HG03442 (cell line): ENCODE results near the gene DPEP2.
"Not testable (repeated sequence)": the region's sequence is repeated elsewhere in the genome, so short reads cannot be mapped to it uniquely, and the experiment has no call there.

Source experiments
- ATAC-seq: cut with Tn5 transposase; IDR thresholded peaks from one replicate; pipeline ENCODE4 v1.9.1; 2021; ENCODE audit warnings: mild to moderate bottlenecking, moderate library complexity; ENCODE audit not compliant: unreplicated experiment

DPEP2 gene

GRCh38 chr16:67998779-67999688 lies at the start of gene DPEP2:
DPEP2 (minus strand) TSS chr16:67999484; CDS start chr16:67993212, 6,272 bp downstream.
- not testable (repeated sequence) for ATAC-seq

GRCh38 chr16:68047987-68048386 lies 48.7 kb upstream of the DPEP2 start:
- no peak for ATAC-seq

- ATAC-seq: no peak
Observed at GRCh38 chr16:68046106-68046505, 46.8 kb upstream of the DPEP2 start.

GRCh38 chr16:68041783-68042182 lies 42.5 kb upstream of the DPEP2 start:
- ATAC-seq: no peak

GRCh38 chr16:68040506-68041288 lies 41.4 kb upstream of the DPEP2 start:
- peak; percentile 69 for ATAC-seq

- ATAC-seq: no peak
Observed at GRCh38 chr16:68037841-68038597, 38.7 kb upstream of the DPEP2 start.

GRCh38 chr16:68035227-68035626 lies 35.9 kb upstream of the DPEP2 start:
- no peak for ATAC-seq

- no peak for ATAC-seq
Observed at GRCh38 chr16:68033101-68033500, 33.8 kb upstream of the DPEP2 start.

- ATAC-seq: no peak
Observed at GRCh38 chr16:68031951-68032350, 32.7 kb upstream of the DPEP2 start.

- not testable (repeated sequence) for ATAC-seq
Observed at GRCh38 chr16:68030108-68030507, 30.8 kb upstream of the DPEP2 start.

- no peak for ATAC-seq
Observed at GRCh38 chr16:68028996-68029395, 29.7 kb upstream of the DPEP2 start.

GRCh38 chr16:68022728-68023537 lies 23.6 kb upstream of the DPEP2 start, which contains the start of the genes DDX28 and DUS2:
DDX28 (minus strand) TSS chr16:68023232; CDS start chr16:68023202, 30 bp downstream.
DUS2 (plus strand) TSS chr16:68023284; CDS start chr16:68038024, 14,740 bp downstream.
- peak; percentile 78 for ATAC-seq

GRCh38 chr16:68022278-68022727 lies 23.0 kb upstream of the DPEP2 start:
- peak; percentile 2 for ATAC-seq

GRCh38 chr16:68021490-68021889 lies 22.2 kb upstream of the DPEP2 start:
- no peak for ATAC-seq

- no peak for ATAC-seq
Observed at GRCh38 chr16:68019167-68019680, 19.9 kb upstream of the DPEP2 start.

GRCh38 chr16:68015681-68016080 lies 16.4 kb upstream of the DPEP2 start, which contains the start of gene DPEP2NB:
DPEP2NB (minus strand) TSS chr16:68015911; CDS start chr16:68015770, 141 bp downstream.
- no peak for ATAC-seq

- ATAC-seq: no peak
Observed at GRCh38 chr16:68013440-68013839, 14.2 kb upstream of the DPEP2 start.

- ATAC-seq: not testable (repeated sequence)
Observed at GRCh38 chr16:68009872-68010271, 10.6 kb upstream of the DPEP2 start.

GRCh38 chr16:68009157-68009735 lies 10.0 kb upstream of the DPEP2 start:
- no peak for ATAC-seq
